CD4-positive, alpha-beta T cell treated with Interleukin-6 at 100 ng/mL for 8 hours (primary cell): Measurements from ENCODE around the gene RAPGEF2.
"Not testable (repeated sequence)": the region's sequence is repeated elsewhere in the genome, so short reads cannot be mapped to it uniquely, and the experiment has no call there.

Source experiments
- DNase-seq: peaks from one replicate; pipeline ENCODE4 v3.0.0-alpha.2; 2020; ENCODE audit warnings: mixed read lengths, low spot score

The RAPGEF2 gene

GRCh38 chr4:159162576-159162975 lies 59.7 kb downstream of the RAPGEF2 start:
- no peak for DNase-seq

- no peak for DNase-seq
Observed at GRCh38 chr4:159163521-159163920, 60.6 kb downstream of the RAPGEF2 start.

GRCh38 chr4:159169404-159170302 lies 66.8 kb downstream of the RAPGEF2 start:
- no peak for DNase-seq

GRCh38 chr4:159171287-159171686 lies 68.4 kb downstream of the RAPGEF2 start:
- DNase-seq: no peak

- DNase-seq: no peak
Observed at GRCh38 chr4:159173886-159174285, 71.0 kb downstream of the RAPGEF2 start.

- no peak for DNase-seq
Observed at GRCh38 chr4:159174645-159175084, 71.8 kb downstream of the RAPGEF2 start.

GRCh38 chr4:159175085-159175988 lies 72.5 kb downstream of the RAPGEF2 start:
- peak; percentile 67 for DNase-seq

GRCh38 chr4:159175989-159176375 lies 73.1 kb downstream of the RAPGEF2 start:
- DNase-seq: no peak

GRCh38 chr4:159177265-159178150 lies 74.6 kb downstream of the RAPGEF2 start:
- DNase-seq: no peak

- no peak for DNase-seq
Observed at GRCh38 chr4:159178151-159178546, 75.3 kb downstream of the RAPGEF2 start.

- DNase-seq: no peak
Observed at GRCh38 chr4:159178979-159179969, 76.4 kb downstream of the RAPGEF2 start.

GRCh38 chr4:159183885-159184605 lies 81.2 kb downstream of the RAPGEF2 start:
- not testable (repeated sequence) for DNase-seq

GRCh38 chr4:159185591-159186023 lies 82.7 kb downstream of the RAPGEF2 start:
- no peak for DNase-seq

- no peak for DNase-seq
Observed at GRCh38 chr4:159188646-159189045, 85.8 kb downstream of the RAPGEF2 start.

- no peak for DNase-seq
Observed at GRCh38 chr4:159190651-159191050, 87.8 kb downstream of the RAPGEF2 start.

GRCh38 chr4:159191989-159192388 lies 89.1 kb downstream of the RAPGEF2 start:
- no peak for DNase-seq

GRCh38 chr4:159193046-159193620 lies 90.3 kb downstream of the RAPGEF2 start:
- DNase-seq: no peak

GRCh38 chr4:159195361-159195769 lies 92.5 kb downstream of the RAPGEF2 start:
- DNase-seq: no peak

- no peak for DNase-seq
Observed at GRCh38 chr4:159197260-159197884, 94.5 kb downstream of the RAPGEF2 start.
